ENCODE results near the gene MADCAM1.

MADCAM1 gene

DNA sequence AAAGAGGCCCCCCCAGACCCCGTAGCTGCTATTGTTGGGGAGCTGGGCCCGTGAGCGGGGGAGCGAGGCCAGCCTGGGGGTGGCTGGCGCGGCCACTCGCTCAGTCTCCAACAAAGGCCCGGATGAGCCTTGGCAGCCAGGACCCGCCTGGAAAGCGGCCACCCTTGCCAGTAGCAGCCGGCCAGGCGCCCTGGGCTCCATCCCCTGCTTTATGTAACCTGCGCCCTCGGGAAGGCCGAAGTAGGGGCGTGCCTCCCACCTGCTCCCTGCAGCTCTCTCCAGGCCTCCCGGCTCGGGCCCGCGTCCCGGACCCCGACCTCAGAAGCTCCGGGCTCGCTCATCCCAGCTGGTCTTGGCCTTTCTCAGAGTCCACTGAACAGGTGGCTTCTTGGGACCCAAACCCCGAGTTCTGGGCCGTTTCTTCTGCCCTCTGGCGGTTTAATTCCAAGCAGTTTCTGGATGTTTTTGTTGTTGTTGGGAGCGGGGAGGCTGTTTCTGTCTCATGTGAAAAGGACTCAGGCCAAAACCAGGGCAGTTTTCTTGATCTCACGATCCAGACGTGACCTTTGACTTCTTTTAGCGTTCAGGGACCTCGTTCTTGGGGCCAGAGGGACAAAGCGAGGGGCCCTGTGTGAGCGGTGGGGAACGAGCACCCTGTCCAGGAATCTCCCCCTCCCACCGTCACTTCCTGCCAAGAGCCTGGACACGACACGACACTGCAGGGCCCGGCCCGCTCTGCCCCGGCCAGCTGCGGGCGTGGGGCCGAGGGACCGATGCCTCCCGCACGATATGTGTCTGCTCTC is 36.5 kb downstream of the MADCAM1 start:
- DNase-seq (ENCODE audit: low spot score): peak; percentile 82

DNA sequence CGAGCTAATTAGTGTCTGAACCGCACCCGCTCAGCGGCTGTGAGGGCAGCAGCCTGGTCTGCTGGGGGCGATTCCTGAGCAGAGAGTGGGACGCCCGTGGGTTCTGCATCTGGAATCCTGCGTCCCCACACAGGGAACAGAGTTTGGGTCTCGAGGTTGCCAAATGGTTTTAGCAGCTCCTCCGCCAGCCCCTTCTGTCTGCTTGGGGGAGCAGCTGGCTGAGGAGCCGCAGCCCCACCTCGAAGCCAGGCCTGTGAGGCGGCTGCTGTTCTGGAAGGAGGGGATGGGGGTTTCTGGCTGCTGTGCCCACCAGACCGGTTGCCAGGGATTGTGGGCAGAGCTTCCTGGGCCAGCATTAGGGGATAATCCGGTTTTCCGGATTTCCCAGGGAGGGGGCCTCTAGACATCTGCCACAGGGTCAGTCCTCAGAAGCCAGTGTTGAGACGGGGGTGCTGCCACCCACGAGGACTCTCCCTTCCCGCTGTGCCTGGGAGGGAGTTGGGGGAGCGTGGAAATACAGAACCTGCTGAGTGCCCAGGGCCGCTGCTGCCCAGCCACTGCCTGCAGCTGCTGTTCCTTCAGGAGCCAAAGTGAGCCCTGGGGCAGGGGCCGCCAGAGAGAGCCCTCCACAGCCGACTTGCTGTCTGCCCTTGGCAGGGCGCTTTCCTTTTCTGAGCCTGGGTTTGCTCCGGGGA is 37.2 kb downstream of the MADCAM1 start:
- DNase-seq (ENCODE audit: low spot score): no peak

DNA sequence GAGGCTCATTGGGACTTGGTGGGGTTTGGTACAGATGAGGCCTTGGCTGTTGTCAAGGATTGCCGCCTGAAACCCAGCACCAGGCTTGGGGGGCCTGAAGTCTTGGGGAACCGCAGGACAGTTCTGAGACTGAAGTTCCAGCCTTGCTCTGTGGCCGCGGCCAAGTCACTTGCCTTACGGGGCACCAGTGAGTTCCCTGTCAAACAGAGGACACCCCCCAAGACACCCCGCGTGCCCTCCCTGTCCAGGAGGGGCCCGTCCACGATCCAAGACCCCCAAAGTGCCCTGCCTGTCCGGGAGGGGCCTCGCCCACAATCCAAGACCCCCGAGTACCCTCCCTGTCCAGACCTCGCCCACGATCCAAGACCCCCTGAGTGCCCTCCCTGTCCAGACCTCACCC is 37.8 kb downstream of the MADCAM1 start:
- DNase-seq (ENCODE audit: low spot score): no peak

DNA sequence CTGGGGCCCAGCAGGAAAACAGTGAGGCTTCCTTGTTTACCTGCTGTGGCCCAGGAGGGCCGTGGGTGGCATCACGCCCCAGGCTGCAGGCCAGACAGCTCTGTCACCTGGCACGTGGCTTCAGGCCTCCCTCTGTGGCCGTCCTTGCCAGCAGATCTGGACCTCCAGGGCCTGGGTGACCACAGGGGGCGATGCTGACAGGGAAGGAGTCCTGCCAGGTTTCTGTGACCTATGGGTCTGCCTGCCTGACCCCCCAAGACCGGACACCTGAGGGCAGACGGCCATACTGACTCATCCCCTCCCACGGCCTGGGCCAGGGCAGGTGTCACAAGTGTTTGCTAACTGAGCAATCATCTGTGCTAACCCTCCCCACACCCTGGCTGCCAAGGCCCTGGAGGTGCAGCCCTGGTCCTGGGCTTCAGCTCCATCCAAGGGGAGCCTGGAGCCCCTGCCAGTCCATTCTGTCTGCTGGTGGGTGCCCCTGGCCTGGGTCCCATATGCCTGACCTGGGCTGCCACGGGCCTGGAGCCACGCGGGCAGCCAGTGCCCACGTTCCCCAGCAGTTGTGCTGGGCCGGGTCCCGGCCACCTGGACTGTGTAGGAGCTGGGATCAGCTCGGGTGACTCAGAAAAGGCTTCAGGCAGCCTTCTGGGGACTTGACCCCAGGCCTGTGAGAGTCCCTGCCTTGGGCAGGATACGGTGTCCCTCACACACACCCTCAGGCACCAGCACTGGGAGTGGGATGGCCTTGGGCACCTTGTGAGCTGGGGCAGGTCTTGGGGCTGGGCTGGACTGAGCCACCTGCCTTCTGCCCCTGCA is 38.9 kb downstream of the MADCAM1 start:
- no peak for DNase-seq (ENCODE audit: low spot score)

DNA sequence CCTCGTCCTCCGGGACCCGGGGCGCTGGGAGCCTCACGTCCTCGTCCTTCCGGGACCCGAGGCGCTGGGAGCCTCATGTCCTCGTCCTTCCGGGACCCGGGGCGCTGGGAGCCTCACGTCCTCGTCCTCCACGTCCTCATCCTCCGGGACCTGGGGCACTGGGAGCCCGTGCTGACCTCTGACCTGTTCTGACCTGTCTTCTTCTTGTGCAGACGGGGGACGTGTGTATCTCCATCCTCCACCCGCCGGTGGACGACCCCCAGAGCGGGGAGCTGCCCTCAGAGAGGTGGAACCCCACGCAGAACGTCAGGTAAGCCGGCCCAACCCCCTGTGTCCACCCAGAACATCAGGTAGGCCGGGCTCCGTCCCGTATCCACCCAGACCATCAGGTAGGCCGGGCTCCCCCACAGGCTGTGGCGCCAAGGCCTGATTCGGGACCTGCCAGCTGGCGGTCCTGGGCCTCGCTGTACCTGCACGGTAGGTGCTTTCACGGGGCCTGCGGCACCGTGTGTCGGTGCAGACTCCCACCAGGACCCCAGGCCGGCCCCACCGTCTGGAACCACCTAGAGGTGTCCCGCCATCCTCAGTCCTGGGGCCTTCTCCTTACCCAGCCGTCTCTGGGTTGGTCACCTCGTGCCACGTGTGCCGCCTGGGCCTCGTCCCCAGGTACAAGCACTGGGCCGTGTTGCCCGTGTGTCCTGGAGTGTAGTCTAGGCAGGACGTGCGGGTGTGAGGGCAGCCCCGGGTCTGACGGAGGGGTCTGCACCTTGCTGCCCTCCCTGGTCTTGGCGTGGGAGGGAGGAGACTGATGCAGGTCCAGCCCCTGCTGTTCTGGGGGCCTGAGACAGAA is 40.0 kb downstream of the MADCAM1 start:
- no peak for DNase-seq (ENCODE audit: low spot score)

DNA sequence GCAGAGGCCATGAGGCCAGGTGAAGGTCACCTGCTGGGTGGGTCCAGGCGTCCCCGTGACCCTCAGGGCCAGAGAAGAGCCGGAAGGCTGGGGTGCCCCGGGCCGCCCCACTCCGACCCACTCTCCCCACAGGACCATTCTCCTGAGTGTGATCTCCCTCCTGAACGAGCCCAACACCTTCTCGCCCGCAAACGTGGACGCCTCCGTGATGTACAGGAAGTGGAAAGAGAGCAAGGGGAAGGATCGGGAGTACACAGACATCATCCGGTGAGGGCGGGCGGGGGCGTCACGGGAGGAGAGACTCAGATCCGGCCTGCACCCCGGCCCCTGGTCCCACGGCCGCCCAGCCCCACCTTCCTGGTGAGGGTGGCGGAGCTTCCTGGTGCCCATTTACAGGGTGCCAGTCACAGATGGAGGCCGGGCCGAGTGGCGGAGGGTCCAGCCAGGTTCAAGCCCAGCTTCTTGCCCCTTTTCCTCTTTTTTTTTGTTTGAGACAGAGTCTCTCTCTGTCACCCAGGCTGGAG is 40.7 kb downstream of the MADCAM1 start:
- no peak for DNase-seq (ENCODE audit: low spot score)

DNA sequence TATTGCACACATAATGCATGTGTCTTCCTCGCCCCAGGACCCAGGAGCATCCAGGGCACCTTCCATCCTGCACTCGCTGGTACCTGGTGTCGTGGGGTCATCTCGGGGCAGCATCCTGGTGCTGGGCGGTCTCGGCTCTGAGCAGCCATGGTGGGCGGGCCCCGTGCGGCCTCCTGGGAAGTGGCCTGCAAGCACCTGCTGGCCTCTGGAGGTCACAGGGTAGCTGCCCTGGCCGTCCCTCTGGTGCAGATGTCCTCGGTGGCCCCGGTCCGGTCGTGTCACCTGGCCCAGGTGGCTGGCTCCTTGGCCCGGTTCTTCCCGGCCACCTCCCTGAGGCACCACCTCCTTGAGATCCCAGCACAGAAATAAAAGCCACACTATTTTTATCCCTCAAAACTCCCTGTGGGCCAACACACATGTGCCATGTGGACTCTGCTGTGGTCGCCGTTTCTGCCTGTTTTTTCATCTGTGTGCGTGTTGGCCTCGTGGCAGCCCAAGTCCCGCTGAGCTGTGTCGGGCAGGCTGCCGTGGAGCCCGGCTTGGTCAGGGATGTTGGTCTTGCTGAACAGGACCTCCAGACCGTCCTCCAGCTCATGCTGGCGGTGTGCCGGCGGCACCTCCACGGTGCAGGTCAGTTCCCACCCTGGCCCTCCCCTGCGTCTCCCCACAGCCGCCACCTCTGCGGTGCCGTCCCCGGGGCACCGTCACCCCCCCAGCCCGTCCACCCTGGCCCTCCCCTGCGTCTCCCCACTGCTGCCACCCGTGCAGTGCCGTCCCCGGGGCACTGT is 42.5 kb downstream of the MADCAM1 start:
- DNase-seq (ENCODE audit: low spot score): no peak

DNA sequence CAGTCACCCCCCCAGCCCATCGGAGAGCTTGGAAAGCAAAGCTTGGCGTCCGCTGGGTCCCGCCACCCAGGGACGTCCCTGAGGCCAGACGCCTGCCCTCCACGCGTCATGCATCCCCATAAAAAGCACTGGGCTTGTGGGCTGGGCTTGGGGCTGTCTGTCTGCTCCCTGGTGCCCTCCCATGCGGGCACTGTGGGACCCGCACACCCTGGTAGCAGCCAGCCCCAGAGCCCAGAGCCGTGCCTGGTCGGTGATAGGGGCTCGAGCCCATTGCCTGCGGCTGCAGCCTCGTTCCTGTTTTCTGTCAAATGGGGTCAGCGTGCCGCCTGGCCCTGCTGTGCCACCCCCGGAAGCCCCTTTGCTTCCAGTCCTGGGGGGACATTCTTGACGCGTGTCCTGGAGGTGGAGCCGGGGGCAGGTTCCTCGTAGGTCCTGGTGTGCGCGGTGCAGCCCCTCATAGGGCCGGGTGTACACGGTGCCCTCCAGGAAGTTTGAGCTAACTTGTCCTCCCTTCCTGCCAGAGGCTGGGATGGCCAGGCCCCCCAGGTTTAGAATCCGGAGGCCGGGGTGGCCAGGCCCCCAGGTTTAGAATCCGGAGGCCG is 43.2 kb downstream of the MADCAM1 start:
- no peak for DNase-seq (ENCODE audit: low spot score)

DNA sequence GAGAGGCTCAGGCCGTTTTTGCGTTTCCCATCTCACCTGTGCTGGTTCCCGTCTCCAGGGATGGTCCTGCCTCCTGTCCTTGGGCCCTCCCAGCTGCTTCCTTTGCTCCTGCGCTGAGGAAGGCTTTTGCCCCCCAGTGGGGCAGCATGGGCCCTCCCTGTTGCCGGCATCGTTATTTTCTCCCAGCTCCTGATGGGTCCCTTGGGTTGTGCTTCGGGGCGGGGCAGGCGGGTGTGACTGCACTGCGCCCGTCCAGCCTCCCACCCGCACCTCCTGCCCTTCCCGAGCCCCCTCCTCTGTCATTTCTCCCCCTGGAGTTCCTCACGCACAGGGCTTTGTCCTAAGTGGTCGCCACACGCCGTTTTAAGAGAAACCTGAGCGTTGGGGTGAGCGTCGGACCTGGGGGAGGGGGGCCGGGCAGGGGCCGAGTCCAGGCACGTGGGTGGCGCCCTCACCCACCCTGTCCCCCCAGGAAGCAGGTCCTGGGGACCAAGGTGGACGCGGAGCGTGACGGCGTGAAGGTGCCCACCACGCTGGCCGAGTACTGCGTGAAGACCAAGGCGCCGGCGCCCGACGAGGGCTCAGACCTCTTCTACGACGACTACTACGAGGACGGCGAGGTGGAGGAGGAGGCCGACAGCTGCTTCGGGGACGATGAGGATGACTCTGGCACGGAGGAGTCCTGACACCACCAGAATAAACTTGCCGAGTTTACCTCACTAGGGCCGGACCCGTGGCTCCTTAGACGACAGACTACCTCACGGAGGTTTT is 44.8 kb downstream of the MADCAM1 start:
- DNase-seq (ENCODE audit: low spot score): no peak

DNA sequence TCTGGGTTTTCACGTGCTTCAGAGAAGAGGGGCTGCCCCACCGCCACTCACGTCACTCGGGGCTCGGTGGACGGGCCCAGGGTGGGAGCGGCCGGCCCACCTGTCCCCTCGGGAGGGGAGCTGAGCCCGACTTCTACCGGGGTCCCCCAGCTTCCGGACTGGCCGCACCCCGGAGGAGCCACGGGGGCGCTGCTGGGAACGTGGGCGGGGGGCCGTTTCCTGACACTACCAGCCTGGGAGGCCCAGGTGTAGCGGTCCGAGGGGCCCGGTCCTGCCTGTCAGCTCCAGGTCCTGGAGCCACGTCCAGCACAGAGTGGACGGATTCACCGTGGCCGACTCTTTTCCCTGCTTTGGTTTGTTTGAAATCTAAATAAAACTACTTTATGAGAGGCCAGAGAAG is 45.4 kb downstream of the MADCAM1 start:
- no peak for DNase-seq (ENCODE audit: low spot score)

DNA sequence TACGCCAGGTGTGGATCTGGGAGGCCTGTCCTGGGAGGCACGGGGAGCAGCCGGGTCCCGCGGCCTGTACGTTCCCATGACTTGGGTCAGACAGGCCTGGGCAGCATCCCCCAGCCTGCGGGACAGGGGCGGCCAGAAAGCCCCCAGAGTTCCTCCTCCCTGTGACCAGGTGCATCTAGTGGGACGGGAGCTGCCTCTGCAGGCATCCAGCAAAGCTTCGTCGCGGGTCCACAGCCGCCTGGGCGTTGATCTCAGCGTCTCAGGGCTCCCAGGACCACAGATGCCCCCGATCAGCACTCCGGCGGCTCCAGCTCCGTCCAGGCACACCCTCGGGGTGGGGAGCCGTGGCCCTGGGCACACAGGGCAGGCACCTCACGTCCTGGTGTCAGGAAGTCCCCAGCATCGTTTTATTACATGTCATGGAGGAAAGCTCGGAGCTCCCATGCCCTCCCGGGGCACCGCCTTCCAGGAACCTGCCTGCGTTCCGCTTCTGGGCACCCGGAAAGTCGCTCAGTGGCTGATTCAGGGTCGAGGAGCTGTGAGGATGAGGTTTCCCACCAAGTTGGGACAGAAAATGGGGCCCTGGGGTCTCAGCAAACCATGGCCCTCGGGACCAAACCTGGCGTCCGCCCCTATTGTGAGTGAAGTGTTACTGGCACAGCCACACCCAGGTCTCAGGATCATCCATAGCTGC is 46.0 kb downstream of the MADCAM1 start:
- no peak for DNase-seq (ENCODE audit: low spot score)

DNA sequence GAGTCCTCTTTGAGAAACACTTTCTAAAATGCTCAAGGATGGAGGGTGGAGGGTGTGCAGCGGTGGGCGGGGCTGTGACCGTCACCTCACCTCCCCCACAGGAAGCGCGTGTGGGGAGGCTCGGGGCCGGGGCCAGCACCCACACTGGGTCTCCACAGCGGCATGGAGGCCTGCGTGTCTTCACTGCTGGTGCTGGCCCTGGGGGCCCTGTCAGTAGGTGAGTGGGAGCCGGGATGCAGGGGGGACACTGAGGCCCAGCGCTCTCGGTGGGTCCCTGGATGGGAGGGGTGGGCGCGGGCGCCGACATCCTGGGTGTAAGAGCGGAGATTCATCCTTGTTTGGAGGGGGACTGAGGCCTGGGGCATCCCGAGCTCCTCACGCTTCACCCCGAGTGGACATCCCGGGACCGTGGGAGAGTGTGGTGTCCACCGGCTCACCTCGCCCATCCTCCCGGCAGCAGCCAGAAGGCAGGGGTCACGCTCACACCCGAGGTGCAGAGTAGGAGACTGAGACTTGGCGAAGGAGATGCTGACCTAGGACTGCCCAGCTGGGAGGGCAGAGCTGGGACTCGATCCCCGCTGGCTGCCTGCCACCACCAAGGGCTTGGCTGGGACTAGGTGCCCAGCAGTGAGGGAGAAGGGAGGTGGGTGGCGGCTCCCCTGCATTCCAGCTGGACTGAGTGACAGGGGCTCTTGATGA is 47.8 kb downstream of the MADCAM1 start, which contains the start of gene GZMM:
Gene GZMM (plus strand): TSS at position 144 of the 699 bp plus-strand sequence. CDS start 19 bp downstream, at position 163.
- DNase-seq (ENCODE audit: low spot score): no peak

DNA sequence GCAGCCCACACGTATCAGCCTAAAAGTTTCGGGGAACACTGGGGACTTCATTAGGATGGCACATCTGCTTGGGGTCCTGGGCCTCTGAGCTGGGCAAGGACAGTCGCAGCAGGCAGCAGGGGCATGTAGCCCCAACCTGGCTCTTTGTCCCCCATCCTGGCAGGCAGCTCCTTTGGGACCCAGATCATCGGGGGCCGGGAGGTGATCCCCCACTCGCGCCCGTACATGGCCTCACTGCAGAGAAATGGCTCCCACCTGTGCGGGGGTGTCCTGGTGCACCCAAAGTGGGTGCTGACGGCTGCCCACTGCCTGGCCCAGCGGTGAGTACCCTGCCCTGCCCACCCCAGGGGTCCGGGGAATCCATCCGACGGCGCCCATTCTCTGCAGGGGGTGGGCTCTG is 50.8 kb downstream of the MADCAM1 start:
- no peak for DNase-seq (ENCODE audit: low spot score)

DNA sequence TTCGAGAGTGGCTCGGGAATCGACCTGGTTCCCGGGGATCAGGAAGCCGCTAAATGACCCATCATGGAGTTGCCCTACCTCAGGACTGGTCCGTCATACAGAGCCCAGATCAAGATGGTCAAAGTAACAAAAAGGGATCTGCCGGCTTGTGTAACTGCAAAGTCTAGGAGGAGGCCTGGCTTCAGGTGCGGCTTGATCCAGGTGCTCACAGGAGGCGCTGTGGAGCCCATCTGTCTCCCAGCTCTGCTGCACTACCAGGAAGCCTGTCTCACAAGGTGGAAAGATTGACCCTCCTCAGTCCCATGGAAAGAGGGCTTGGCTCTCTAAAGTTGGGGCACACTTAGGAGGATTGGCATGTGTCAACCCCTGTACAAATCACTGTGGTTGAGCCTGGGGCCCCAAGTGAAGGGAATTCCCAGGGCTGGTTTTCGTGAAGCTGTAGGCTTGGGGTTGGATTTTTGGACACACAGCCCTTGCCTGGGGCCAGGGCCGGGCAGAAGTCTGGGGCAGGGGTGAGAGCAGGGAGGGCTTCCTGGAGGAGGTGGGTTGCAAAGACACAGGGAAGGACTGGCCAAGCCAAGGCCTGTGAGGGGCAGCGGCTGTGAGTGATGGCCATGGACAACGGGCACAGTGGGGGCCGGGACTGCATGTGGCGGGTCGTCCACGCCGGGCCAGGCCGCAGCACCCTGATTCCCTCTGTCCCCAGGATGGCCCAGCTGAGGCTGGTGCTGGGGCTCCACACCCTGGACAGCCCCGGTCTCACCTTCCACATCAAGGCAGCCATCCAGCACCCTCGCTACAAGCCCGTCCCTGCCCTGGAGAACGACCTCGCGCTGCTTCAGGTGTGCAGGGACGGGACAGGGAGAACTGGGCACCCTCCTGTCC is 51.8 kb downstream of the MADCAM1 start:
- no peak for DNase-seq (ENCODE audit: low spot score)

DNA sequence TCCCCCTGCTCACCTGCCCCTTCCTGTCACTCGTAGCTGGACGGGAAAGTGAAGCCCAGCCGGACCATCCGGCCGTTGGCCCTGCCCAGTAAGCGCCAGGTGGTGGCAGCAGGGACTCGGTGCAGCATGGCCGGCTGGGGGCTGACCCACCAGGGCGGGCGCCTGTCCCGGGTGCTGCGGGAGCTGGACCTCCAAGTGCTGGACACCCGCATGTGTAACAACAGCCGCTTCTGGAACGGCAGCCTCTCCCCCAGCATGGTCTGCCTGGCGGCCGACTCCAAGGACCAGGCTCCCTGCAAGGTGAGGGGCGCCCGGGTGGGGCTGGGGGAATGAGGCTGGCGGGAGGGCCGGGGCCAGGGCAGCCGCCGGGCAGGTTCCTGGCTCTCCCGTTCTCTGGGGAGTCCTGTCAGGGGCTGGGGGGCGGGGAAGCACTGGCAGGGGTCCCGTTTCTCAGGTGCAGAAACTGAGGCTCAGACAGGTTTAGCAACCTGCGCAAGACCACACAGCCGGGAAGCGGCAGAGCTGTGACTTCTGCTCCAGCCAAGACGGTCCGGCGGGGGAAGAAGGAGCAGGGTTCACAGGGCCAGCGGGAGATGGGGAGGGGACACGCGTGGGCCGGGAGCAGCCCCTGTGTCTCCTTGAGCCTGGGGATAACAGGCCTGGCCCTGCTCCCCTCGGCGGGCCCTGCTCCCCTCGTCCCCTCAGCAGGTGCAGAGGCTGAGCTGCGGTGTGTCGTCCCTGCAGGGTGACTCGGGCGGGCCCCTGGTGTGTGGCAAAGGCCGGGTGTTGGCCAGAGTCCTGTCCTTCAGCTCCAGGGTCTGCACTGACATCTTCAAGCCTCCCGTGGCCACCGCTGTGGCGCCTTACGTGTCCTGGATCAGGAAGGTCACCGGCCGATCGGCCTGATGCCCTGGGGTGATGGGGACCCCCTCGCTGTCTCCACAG is 52.9 kb downstream of the MADCAM1 start:
- DNase-seq (ENCODE audit: low spot score): no peak

DNA sequence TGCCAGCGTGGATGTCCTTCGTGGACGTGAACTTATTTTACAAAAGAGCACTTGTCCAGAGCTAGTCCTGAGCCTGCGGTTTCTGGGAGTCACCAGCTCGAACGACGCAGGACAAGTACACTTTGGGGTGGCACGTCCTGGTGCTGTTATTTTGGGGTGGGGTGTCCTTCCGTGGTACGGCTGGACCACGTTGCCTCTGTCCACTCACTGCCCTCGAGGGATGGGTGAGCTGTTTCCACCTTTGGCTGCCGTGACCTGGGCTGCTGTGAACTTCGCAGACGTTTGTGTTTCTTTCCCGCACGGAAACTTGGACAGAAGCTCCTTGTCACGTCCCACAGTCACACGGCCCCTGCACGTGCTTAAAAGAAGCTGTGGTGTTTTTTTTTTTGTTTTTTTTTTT is 58.5 kb downstream of the MADCAM1 start:
- no peak for DNase-seq (ENCODE audit: low spot score)

All from globus pallidus (tissue), 1 donor.